Osteocyte (in vitro differentiated cells): ENCODE data around the gene ADCY4. TPM values are rescaled to one million over a fixed set of nuclear protein-coding genes. Genes with fewer than 3 reads are reported as not detected.

ENCODE experiments used
- DNase-seq: peaks from one replicate; pipeline ENCODE4 v3.0.0; 2021; ENCODE audit warnings: mixed read lengths; ENCODE audit not compliant: unreplicated experiment; ENCODE audit errors: extremely low spot score
- H3K27ac Mint-ChIP-seq: one replicate; pipeline ENCODE4 v1.8.0; 2021; ENCODE audit warnings: mild to moderate bottlenecking, mixed read lengths; ENCODE audit not compliant: unreplicated experiment
- H3K27me3 Mint-ChIP-seq: one replicate; pipeline ENCODE4 v1.8.0; 2021; ENCODE audit warnings: mixed read lengths; ENCODE audit not compliant: unreplicated experiment
- H3K36me3 Mint-ChIP-seq: one replicate; pipeline ENCODE4 v1.8.0; 2021; ENCODE audit warnings: mixed read lengths; ENCODE audit not compliant: unreplicated experiment
- H3K4me1 Mint-ChIP-seq: one replicate; pipeline ENCODE4 v1.8.0; 2021; ENCODE audit warnings: mixed read lengths; ENCODE audit not compliant: unreplicated experiment
- H3K4me3 Mint-ChIP-seq: one replicate; pipeline ENCODE4 v1.8.0; 2021; ENCODE audit warnings: mild to moderate bottlenecking, moderate library complexity, mixed read lengths; ENCODE audit not compliant: unreplicated experiment
- H3K9me3 Mint-ChIP-seq: one replicate; pipeline ENCODE4 v1.8.0; 2021; ENCODE audit warnings: mixed read lengths; ENCODE audit not compliant: unreplicated experiment
- CTCF ChIP-seq: fragments of 200-600 bp; sonication (generic); IDR thresholded peaks from 2 replicates; pipeline ENCODE4 v1.5.0; 2021; ENCODE audit warnings: antibody characterized with exemption, mild to moderate bottlenecking, moderate library complexity
- total RNA-seq: library from RNA; stranded (reverse); gene quantifications from 2 replicates; pipeline ENCODE4 v1.2.1, GENCODE V29; 2021

The ADCY4 gene
- total RNA-seq, 1 donor from 2014 or later = 25.3 TPM

GRCh38 chr14:24315243-24315806, 19.5 kb downstream of the ADCY4 start:
- TF ChIP-seq CTCF = no peak
- Mint-ChIP-seq H3K27ac (no peak overlapping the region), H3K9me3 (no peaks in the 10 kb centered on the region), H3K4me1 (peaks cover 11% of the 10 kb centered on the region), H3K27me3 (peaks cover 6% of the 10 kb centered on the region), H3K4me3 (no peak overlapping the region), H3K36me3 (no peaks in the 10 kb centered on the region)
- DNase-seq = no peak

GRCh38 chr14:24314377-24315193, 20.3 kb downstream of the ADCY4 start:
- TF ChIP-seq CTCF = no peak
- no peaks in the 10 kb centered on the region for H3K9me3 Mint-ChIP-seq
- peaks cover 11% of the 10 kb centered on the region for H3K4me1 Mint-ChIP-seq
- no peaks in the 10 kb centered on the region for H3K36me3 Mint-ChIP-seq
- H3K4me3 Mint-ChIP-seq = no peak overlapping the region
- DNase-seq = no peak
- H3K27ac Mint-ChIP-seq = no peak overlapping the region
- no peaks in the 10 kb centered on the region for H3K27me3 Mint-ChIP-seq

GRCh38 chr14:24313913-24314312, 21.0 kb downstream of the ADCY4 start:
- Mint-ChIP-seq H3K4me3 (no peak overlapping the region), H3K9me3 (no peaks in the 10 kb centered on the region), H3K36me3 (peaks cover 3% of the 10 kb centered on the region), H3K4me1 (peaks cover 11% of the 10 kb centered on the region), H3K27ac (no peak overlapping the region), H3K27me3 (no peaks in the 10 kb centered on the region)
- no peak for TF ChIP-seq CTCF
- no peak for DNase-seq

- peaks cover 3% of the 10 kb centered on the region for H3K36me3 Mint-ChIP-seq
- H3K4me3 Mint-ChIP-seq = no peak overlapping the region
- peaks cover 13% of the 10 kb centered on the region for H3K4me1 Mint-ChIP-seq
- no peak for TF ChIP-seq CTCF
- DNase-seq = no peak
- no peaks in the 10 kb centered on the region for H3K27me3 Mint-ChIP-seq
- no peak overlapping the region for H3K27ac Mint-ChIP-seq
- no peaks in the 10 kb centered on the region for H3K9me3 Mint-ChIP-seq
These were observed 21.9 kb downstream of the ADCY4 start for GRCh38 chr14:24312736-24313507.
